Activated CD4-positive, alpha-beta T cell treated with anti-CD3 and anti-CD28 coated beads, Interleukin-2, amount 10 ng/mL, durations not matched to agents 7 days and 5 days (primary cell): Measurements from ENCODE around the gene CNFN. TPM values are rescaled to one million over a fixed set of nuclear protein-coding genes. Genes with fewer than 3 reads are reported as not detected.
"Not testable (repeated sequence)": the region's sequence is repeated elsewhere in the genome, so short reads cannot be mapped to it uniquely, and the experiment has no call there.

ENCODE experiments used
- CTCF ChIA-PET: fragments of 350-600 bp; sonication (Branson Sonifier 250); formaldehyde crosslinking; loops from one replicate; lab custom pipeline; 2021; ENCODE audit warnings: antibody characterized with exemption; lab: Charles Lee
- POLR2A ChIA-PET: fragments of 350-600 bp; sonication (Branson Sonifier 250); formaldehyde crosslinking; loops from one replicate; lab custom pipeline; 2021; ENCODE audit warnings: antibody characterized with exemption; lab: Charles Lee
- DNase-seq: peaks from one replicate; pipeline ENCODE4 v3.0.0-alpha.2; 2020
- H3K27ac Mint-ChIP-seq: one replicate; pipeline ENCODE4 v1.8.0; 2021; ENCODE audit warnings: mild to moderate bottlenecking, moderate library complexity, mixed read lengths
- H3K27me3 Mint-ChIP-seq: one replicate; pipeline ENCODE4 v1.8.0; 2021; ENCODE audit warnings: mixed read lengths
- H3K36me3 Mint-ChIP-seq: one replicate; pipeline ENCODE4 v1.8.0; 2021; ENCODE audit warnings: low read depth, mixed read lengths
- H3K4me1 Mint-ChIP-seq: one replicate; pipeline ENCODE4 v1.8.0; 2021; ENCODE audit warnings: mixed read lengths
- H3K4me3 Mint-ChIP-seq: one replicate; pipeline ENCODE4 v1.8.0; 2021; ENCODE audit warnings: mild to moderate bottlenecking, moderate library complexity, mixed read lengths
- H3K9me3 Mint-ChIP-seq: one replicate; pipeline ENCODE4 v1.8.0; 2021; ENCODE audit warnings: mixed read lengths
- total RNA-seq, 2 experiments: library from RNA; stranded (reverse); gene quantifications; one replicate each; pipeline ENCODE4 v1.2.3, GENCODE V29; 2021

The CNFN gene
- total RNA-seq, 2 experiments from 2014 or later = not detected

DNA sequence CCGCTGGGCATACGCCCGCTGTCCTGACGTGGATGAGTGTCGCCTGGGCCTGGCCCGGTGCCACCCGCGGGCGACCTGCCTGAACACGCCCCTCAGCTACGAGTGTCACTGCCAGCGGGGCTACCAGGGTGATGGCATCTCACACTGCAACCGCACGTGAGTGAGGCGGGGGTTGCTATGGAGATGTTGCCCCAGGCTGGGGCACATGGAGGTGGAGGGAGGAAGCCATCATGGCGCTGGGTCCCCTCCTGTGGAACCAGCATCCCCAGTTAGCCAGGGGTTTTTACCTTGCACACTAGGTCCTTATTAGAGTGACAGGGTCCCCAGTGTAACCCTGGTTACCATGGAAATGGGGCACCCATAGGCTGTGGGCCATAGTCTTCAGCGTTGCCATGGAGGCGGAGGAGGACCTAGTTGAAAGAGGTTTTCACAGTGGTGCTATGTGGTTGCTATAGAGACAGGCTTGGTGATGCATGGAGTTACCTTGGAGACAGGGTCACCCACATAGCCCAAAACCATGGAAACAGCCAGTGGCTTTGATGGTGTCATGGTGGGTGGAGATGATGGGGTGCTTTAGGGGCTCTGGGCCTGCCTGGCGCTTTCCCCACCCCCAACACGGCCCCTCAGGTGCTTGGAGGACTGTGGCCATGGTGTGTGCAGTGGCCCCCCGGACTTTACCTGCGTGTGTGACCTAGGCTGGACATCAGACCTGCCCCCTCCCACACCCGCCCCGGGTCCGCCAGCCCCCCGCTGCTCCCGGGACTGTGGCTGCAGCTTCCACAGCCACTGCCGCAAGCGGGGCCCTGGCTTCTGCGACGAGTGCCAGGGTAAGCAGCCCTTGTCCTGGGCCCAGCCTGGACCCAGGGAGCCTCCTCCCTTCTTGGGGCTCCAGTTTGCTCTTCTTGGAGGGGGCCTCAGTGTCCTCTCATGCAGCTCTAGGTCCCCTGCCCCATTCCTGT, 37.5 kb downstream of the CNFN start:
- peak; percentile 22 for DNase-seq
- POLR2A ChIA-PET = no interaction called here
- H3K27ac Mint-ChIP-seq = no peak overlapping the region
- CTCF ChIA-PET = no interaction called here
- H3K36me3 Mint-ChIP-seq = no peaks in the 10 kb centered on the region
- H3K9me3 Mint-ChIP-seq = no peaks in the 10 kb centered on the region
- H3K27me3 Mint-ChIP-seq = no peaks in the 10 kb centered on the region
- H3K4me3 Mint-ChIP-seq = no peak overlapping the region
- H3K4me1 Mint-ChIP-seq = no peaks in the 10 kb centered on the region

DNA sequence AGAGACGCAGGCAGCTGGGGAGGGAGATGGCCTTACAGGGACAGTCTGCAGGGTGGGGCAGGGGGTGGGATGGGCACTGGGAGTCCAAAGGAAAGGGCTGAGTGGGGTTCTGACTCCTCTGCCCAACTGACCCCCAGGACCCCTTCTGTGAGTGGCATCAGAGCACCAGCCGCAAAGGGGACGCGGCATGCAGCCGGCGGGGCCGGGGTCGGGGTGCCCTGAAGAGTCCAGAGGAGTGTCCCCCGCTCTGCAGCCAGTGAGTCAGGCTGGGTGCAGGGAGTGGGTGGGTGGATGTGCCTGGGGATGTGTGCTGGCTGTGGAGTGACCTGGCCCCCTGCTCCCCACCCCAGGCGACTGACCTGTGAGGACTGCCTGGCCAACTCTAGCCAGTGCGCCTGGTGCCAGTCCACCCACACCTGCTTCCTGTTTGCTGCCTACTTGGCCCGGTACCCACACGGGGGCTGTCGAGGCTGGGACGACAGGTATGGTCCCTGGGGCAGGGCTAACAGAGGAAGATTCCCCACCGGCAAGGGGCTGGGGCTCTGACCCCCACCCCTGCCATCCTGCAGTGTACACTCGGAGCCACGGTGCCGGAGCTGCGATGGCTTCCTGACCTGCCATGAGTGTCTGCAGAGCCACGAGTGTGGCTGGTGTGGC, 38.9 kb downstream of the CNFN start:
- CTCF ChIA-PET = interaction anchor here (0.5 kb wide), 1 partner anchor 215 kb away, joined by 3 read pairs; no protein-coding TSS in a partner anchor

DNA sequence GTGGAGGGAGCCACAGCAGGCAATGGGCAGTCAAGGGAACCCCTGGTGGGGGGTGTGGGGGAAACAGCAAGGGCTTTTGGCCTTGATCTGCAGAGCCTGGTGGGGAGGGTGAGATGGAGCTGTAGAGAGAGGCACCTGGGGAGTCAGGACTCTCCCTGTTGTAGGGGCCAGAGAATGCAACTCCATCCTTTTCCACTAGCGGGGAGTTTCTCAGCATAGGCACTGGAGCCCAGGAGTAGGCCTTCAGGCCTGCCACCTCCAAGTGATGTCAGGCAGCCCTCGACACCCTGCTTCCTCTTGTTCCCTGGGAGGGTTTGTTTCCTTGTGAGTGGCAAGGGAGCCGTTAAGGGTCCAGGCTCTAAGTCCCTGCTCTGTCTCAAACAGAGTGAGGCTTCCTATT, 39.7 kb downstream of the CNFN start:
- POLR2A ChIA-PET = no interaction called here
- H3K36me3 Mint-ChIP-seq = no peaks in the 10 kb centered on the region

More for the DNA sequence above, 38.9 kb downstream of the CNFN start:
- Mint-ChIP-seq H3K4me3 (no peak overlapping the region), H3K27ac (no peak overlapping the region), H3K4me1 (no peaks in the 10 kb centered on the region), H3K27me3 (no peaks in the 10 kb centered on the region), H3K9me3 (no peaks in the 10 kb centered on the region), H3K36me3 (no peaks in the 10 kb centered on the region)
- DNase-seq = no peak
- POLR2A ChIA-PET = no interaction called here

DNA sequence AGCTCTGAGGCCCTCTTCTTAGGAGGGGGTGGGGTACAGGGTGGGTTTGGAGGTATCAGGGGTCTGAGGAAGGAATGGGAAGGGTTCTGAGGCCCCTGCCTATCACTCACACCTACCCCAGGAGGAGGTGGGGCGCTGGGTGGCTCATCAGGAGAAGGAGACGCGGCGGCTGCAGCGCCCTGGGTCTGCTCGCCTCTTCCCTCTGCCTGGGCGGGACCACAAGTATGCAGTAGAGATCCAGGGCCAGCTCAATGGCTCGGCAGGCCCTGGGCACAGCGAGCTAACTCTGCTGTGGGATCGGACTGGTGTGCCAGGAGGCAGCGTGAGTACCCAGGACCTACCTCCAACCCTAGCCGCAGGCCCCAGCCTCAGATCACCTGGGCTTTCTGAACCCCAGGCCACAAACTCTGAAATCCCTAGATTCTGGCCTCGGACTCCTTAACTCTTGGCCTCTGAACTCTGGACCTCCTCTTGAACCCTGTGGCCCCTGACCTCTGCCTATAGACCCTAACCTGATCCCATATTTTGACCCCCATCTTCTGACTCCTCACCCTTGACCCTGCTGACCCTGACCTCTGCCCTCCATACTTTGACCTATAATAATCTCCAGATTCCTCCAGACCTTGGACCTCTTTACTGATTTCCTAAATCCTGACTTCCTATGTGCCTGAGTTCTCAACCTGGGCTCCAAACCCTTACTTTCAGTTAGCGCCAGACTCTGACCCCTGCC, 40.6 kb downstream of the CNFN start:
- POLR2A ChIA-PET = no interaction called here
- Mint-ChIP-seq H3K9me3 (no peaks in the 10 kb centered on the region), H3K27me3 (no peaks in the 10 kb centered on the region), H3K27ac (no peak overlapping the region), H3K4me3 (no peak overlapping the region), H3K4me1 (no peaks in the 10 kb centered on the region), H3K36me3 (no peaks in the 10 kb centered on the region)
- CTCF ChIA-PET = no interaction called here
- no peak for DNase-seq

More for the DNA sequence above, 39.7 kb downstream of the CNFN start:
- DNase-seq = no peak
- Mint-ChIP-seq H3K4me3 (no peak overlapping the region), H3K27ac (no peak overlapping the region), H3K27me3 (no peaks in the 10 kb centered on the region), H3K9me3 (no peaks in the 10 kb centered on the region), H3K4me1 (no peaks in the 10 kb centered on the region)
- CTCF ChIA-PET = no interaction called here

DNA sequence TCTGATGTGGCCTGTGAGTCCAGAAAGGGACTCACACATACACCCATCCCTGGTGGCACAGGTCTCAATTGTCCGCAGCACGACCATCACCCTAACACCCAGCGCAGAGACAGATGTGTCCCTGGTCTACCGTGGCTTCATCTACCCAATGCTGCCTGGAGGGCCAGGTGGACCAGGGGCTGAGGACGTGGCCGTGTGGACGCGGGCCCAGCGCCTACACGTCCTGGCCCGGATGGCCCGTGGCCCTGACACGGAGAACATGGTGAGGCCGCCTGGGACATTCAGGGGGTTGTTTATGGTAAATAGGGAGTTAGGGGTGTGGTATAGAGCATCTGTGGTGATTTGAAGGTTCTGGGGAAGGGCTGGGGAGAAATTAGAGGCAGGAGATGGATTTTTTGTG, 41.9 kb downstream of the CNFN start:
- Mint-ChIP-seq H3K4me3 (no peak overlapping the region), H3K9me3 (no peaks in the 10 kb centered on the region), H3K36me3 (no peaks in the 10 kb centered on the region), H3K27ac (no peak overlapping the region), H3K4me1 (no peaks in the 10 kb centered on the region), H3K27me3 (no peaks in the 10 kb centered on the region)
- DNase-seq = no peak
- CTCF ChIA-PET = no interaction called here
- POLR2A ChIA-PET = no interaction called here

DNA sequence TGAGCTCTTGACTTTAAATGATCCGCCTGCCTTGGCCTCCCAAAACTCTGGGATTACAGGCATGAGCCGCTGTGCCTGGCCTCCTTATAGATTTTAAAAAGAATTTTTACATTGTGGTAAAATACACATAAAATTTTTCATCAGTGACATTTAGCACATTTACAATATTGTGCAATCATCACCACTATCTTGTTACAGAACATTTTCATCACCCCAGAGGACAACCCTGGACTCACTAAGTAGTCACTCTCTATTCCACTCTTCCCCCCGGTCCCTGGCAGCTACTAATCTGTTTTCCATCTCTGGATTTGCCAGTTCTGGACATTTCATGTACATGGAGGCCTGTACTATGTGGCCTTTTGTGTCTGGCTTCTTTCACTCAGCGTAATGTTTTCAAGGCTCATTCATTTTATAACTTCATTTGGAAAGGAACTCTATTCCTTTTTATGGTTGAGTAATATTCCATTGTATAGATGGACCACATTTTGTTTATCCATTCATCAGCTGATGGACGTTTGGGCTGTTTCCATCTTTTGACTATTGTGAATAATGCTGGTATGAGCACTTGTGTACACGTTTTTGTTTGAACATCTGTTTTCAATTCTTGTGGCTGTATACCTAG, 44.8 kb downstream of the CNFN start:
- Mint-ChIP-seq H3K27me3 (no peaks in the 10 kb centered on the region), H3K9me3 (no peaks in the 10 kb centered on the region), H3K27ac (no peak overlapping the region), H3K36me3 (no peaks in the 10 kb centered on the region), H3K4me1 (no peaks in the 10 kb centered on the region), H3K4me3 (no peak overlapping the region)
- CTCF ChIA-PET = interaction anchor here (1.0 kb wide), 1 partner anchor 33 kb away, joined by 3 read pairs; no protein-coding TSS in a partner anchor
- DNase-seq = no peak
- POLR2A ChIA-PET = no interaction called here

DNA sequence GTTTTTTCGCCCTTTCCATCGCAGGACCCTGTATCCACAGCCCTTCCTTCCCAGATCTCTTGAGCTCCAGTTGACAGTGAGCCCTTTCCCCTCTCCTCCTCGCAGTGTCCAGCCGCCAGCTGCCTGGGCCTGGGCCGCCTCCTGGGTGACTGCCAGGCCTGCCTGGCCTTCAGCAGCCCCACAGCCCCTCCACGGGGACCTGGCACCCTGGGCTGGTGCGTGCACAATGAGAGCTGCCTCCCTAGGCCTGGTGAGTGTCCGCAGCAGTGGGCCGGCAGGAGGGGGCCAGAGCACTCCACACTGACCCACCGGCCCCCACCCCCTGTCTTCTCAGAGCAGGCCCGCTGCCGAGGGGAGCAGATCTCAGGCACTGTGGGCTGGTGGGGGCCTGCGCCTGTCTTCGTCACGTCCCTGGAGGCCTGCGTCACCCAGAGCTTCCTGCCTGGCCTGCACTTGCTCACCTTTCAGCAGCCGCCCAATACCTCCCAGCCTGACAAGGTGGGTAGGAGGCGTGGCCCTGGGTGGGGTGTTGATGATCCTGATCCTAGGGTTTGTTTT, 45.7 kb downstream of the CNFN start:
- no peak overlapping the region for H3K4me3 Mint-ChIP-seq
- POLR2A ChIA-PET = no interaction called here
- no peaks in the 10 kb centered on the region for H3K4me1 Mint-ChIP-seq
- H3K27me3 Mint-ChIP-seq = no peaks in the 10 kb centered on the region
- no peaks in the 10 kb centered on the region for H3K36me3 Mint-ChIP-seq
- no peak for DNase-seq
- H3K9me3 Mint-ChIP-seq = no peaks in the 10 kb centered on the region
- CTCF ChIA-PET = interaction anchor here (0.6 to 1.0 kb wide), 2 partner anchors 18 to 34 kb away, joined by 3 read pairs; no protein-coding TSS in a partner anchor
- H3K27ac Mint-ChIP-seq = no peak overlapping the region

DNA sequence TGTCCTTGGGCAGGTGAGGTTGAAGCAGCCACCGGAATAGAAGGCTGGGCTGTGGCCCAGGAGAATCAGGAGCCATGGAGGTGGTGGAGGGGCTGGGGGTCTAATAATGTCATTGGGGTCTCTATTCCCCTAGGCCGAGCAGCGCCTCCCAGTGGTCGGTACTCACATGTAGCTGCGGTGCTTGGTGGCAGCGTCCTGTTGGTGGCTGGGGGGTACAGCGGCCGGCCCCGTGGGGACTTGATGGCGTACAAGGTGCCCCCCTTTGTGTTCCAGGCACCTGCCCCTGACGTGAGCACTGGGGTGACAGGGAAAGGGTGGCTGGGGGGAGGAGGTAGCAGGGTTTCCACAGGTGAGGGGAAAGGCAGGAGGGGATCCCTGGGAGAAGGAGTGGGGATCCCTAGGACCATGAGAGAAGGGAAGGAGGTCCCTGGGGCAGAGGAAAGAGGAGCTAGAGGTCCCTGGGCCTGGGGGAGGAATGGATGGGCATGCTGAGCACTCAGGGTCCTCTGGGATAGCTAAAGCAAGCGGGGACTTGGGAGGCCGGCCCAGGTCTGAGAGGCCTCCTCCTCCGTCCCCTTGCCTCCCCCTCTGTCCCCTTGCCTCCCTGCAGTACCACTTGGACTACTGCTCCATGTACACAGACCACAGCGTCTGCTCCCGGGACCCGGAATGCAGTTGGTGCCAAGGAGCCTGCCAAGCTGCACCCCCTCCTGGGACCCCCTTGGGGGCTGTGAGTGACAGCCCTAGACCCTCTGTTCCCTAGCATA, 46.6 kb downstream of the CNFN start:
- H3K4me1 Mint-ChIP-seq = no peaks in the 10 kb centered on the region
- H3K4me3 Mint-ChIP-seq = no peak overlapping the region
- POLR2A ChIA-PET = no interaction called here
- CTCF ChIA-PET = interaction anchor here (0.6 to 1.1 kb wide), 2 partner anchors 11 to 17 kb away, joined by 3 read pairs; no protein-coding TSS in a partner anchor
- H3K27me3 Mint-ChIP-seq = no peaks in the 10 kb centered on the region
- DNase-seq = no peak
- H3K36me3 Mint-ChIP-seq = no peaks in the 10 kb centered on the region
- no peaks in the 10 kb centered on the region for H3K9me3 Mint-ChIP-seq
- peak overlapping the region; percentile 48 for H3K27ac Mint-ChIP-seq

DNA sequence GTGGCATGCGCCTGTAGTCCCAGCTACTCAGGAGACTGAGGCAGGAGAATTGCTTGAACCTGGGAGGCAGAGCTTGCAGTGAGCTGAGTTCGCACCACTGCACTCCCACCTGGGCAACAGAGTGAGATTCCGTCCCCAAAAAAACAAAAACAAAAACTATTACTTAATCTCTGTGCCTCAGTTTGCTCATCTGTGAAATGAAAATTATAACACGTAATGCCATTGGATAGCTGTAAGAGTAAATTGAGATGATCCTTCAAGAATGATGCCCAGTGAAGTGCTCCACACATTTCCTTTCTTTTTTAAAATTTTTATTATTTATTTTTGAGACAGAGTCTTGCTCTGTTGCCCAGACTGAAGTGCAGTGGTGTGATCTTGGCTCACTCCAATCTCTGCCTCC, 50.2 kb downstream of the CNFN start:
- POLR2A ChIA-PET, H3K36me3 Mint-ChIP-seq: not testable (repeated sequence)
- CTCF ChIA-PET = interaction anchor here (0.9 kb wide), 1 partner anchor 12 kb away, joined by 3 read pairs; no protein-coding TSS in a partner anchor

DNA sequence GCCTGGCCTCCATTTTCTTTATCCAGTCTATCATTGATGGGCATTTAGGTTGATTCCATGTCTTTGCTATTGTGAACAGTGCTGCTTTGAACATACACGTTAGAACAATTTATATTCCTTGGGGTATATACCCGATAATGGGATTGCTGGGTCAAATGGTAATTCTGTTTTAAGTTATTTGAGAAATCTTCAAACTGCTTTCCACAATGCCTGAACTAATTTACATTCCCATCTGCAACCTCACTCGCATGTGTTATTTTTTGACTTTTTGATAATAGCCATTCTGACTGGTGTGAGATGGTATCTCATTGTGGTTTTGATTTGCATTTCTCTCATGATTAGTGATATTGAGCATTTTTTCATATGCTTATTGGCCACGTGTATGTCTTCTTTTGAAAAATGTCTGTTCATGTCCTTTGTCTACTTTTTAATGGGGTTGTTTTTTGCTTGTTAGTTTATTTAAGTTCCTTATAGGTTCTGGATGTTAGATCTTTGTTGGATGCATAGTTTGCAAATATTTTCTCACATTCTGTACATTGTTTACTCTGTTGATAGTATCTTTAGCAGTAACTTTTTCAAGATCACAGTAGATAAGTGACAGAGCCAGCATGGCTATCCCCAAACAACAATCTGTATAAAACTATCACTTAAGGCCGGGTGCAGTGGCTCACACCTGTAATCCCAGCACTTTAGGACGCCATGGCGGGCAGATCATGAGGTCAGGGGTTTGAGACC, 50.8 kb downstream of the CNFN start:
- H3K4me1 Mint-ChIP-seq, POLR2A ChIA-PET, H3K4me3 Mint-ChIP-seq, H3K27ac Mint-ChIP-seq, H3K36me3 Mint-ChIP-seq, H3K27me3 Mint-ChIP-seq, DNase-seq, H3K9me3 Mint-ChIP-seq: not testable (repeated sequence)
- CTCF ChIA-PET = interaction anchor here (0.9 kb wide), 1 partner anchor 12 kb away, joined by 3 read pairs; no protein-coding TSS in a partner anchor

More for the DNA sequence above, 50.2 kb downstream of the CNFN start:
- not testable (repeated sequence) for H3K4me1 Mint-ChIP-seq, DNase-seq, H3K9me3 Mint-ChIP-seq, H3K4me3 Mint-ChIP-seq, H3K27me3 Mint-ChIP-seq, H3K27ac Mint-ChIP-seq
